Upper lobe of right lung (tissue), 1 donor: ENCODE measurements around the gene USP21. TPM values are rescaled to one million over a fixed set of nuclear protein-coding genes. Genes with fewer than 3 reads are reported as not detected.

ENCODE experiments used
- ATAC-seq: fragments of 200-7000 bp; cut with Tn5 transposase; one replicate; pipeline ENCODE4 v1.9.1; 2020; ENCODE audit warnings: mild to moderate bottlenecking, moderate library complexity
- DNase-seq: peaks from one replicate; pipeline ENCODE4 v3.0.0-alpha.2; 2020
- H3K27ac ChIP-seq: fragments of 200-600 bp; one replicate; pipeline ENCODE4 v1.8.0; 2022
- H3K27me3 ChIP-seq: fragments of 200-600 bp; one replicate; pipeline ENCODE4 v1.8.0; 2022; ENCODE audit warnings: mild to moderate bottlenecking
- H3K36me3 ChIP-seq: fragments of 200-600 bp; one replicate; pipeline ENCODE4 v1.8.0; 2022
- H3K4me1 ChIP-seq: fragments of 200-600 bp; one replicate; pipeline ENCODE4 v1.8.0; 2022
- H3K4me3 ChIP-seq: fragments of 200-600 bp; one replicate; pipeline ENCODE4 v1.8.0; 2022; ENCODE audit warnings: mild to moderate bottlenecking
- H3K9me3 ChIP-seq: fragments of 200-600 bp; one replicate; pipeline ENCODE4 v1.8.0; 2022
- intact Hi-C: fragments of 100-400 bp; cut with DNase I; formaldehyde crosslinking; loops from one replicate; pipeline ENCODE4 v1.11.0; 2022
- total RNA-seq: library from RNA; stranded (reverse); fragmentation: NEBNext Ultra II Directional; extraction: Animal tissue kit (Norgen Biotek cat#: 25700); gene quantifications from one replicate; pipeline ENCODE4 v1.2.1, GENCODE V29; 2021
- TF ChIP-seq, protein P1 (sequence below): fragments of 200-600 bp; IDR thresholded peaks from one replicate; pipeline ENCODE4 v1.8.0; 2022; ENCODE audit warnings: antibody characterized with exemption
- donor health status: DM: no; HTN: yes; CAD: no; lungs with severe emphysema.

Gene USP21
- total RNA-seq, 1 donor from 2014 or later = 27.7 TPM

GRCh38 chr1:161196111-161196510, 36.8 kb downstream of the USP21 start:
- TF ChIP-seq, protein P1, sequence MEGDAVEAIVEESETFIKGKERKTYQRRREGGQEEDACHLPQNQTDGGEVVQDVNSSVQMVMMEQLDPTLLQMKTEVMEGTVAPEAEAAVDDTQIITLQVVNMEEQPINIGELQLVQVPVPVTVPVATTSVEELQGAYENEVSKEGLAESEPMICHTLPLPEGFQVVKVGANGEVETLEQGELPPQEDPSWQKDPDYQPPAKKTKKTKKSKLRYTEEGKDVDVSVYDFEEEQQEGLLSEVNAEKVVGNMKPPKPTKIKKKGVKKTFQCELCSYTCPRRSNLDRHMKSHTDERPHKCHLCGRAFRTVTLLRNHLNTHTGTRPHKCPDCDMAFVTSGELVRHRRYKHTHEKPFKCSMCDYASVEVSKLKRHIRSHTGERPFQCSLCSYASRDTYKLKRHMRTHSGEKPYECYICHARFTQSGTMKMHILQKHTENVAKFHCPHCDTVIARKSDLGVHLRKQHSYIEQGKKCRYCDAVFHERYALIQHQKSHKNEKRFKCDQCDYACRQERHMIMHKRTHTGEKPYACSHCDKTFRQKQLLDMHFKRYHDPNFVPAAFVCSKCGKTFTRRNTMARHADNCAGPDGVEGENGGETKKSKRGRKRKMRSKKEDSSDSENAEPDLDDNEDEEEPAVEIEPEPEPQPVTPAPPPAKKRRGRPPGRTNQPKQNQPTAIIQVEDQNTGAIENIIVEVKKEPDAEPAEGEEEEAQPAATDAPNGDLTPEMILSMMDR = no peak
- ATAC-seq (no peak), DNase-seq (no peak)
- no peaks in the 10 kb centered on the region for H3K36me3 ChIP-seq
- H3K9me3 ChIP-seq = no peaks in the 10 kb centered on the region
- no peaks in the 10 kb centered on the region for H3K27me3 ChIP-seq
- no peak overlapping the region for H3K27ac ChIP-seq
- peaks cover 49% of the 10 kb centered on the region for H3K4me1 ChIP-seq
- intact Hi-C loops = no loop called here
- peak overlapping the region; percentile 37 for H3K4me3 ChIP-seq

DNA sequence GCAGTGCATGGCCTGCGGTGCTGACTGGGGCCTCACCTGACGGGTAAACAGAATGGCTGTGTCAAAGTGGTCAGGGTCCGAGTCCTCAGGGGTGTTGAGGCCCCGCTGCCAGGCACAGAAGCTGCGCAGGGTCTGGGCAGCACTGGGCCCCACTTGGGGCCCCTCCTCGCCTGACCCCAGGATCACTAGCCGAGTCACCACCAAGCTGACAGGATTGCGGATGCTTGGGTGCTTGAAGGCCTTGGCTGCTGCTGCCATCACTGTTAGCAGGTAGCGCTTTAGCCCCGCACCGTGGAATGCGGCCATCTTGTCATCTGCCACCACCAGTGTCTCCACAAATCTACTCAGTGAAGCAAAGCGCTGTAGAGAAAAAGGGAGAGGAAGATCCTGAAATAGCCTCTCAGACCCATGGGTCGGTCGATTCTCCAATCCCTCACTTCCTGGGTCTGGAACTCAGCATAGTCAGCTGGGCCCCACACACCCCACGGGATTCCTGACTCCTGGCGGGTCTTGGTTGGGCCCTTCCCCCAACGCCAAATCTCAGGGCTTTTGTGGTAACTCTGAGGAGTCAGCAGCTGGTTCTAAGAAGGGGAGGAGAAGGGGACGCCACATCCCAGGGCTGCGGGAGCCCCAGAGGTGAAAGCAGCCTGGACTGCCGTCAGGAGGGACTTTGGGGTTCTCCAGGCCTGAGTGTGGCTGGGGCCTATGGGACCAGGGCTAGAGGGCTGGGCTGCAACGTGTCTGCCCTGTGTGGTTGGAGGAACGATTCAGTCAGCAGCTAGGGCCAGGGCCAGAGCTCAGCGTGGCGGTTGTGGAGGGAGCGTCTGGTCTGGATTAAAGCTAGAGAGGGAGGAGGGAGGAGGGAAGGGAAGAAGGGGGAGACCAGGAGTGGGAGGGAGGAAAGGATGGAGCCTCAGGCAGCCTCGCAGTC, 37.5 kb downstream of the USP21 start:
- Histone ChIP-seq H3K27ac (peak overlapping the region; percentile 98), H3K36me3 (no peaks in the 10 kb centered on the region), H3K9me3 (no peaks in the 10 kb centered on the region), H3K27me3 (no peaks in the 10 kb centered on the region), H3K4me1 (peaks cover 55% of the 10 kb centered on the region), H3K4me3 (peak overlapping the region; percentile 37)
- TF ChIP-seq, protein P1 = no peak
- DNase-seq = no peak
- intact Hi-C loops = no loop called here
- ATAC-seq = no peak

DNA sequence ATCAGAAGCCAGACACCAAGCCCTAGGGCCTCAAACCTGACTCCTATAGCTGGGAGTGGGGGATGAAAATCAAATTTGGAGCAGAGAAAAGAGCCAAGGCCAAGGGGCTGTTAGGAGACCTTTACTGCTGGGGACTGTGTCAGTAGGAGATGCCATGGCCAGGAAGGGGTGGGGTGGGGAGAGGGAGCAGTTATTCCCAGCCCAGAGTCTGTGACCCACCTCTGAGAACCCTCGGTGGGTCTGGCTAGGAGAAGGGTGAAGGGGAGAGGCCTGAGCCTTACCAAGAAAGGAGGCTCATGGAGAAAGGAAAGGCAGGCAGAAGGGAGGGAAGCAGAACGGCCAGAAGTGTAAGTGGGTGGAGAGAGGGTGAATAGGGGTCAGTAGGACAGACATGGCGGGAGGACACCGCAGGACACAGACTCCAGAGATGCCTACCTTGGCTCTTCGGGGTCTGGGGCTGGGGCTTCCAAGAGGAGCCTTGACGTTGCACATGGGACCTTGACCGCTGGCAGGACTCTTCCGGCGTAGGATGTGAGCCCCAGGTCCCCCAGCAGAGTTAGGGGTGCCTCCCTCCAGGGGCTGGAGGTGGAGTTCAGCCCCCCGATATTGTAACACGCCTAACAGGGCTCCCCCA, 38.4 kb downstream of the USP21 start:
- DNase-seq (no peak), ATAC-seq (no peak)
- TF ChIP-seq, protein P1 = no peak
- Histone ChIP-seq H3K36me3 (no peaks in the 10 kb centered on the region), H3K9me3 (no peaks in the 10 kb centered on the region), H3K4me1 (peaks cover 56% of the 10 kb centered on the region), H3K27me3 (no peaks in the 10 kb centered on the region), H3K27ac (peak overlapping the region; percentile 98), H3K4me3 (peak overlapping the region; percentile 37)
- intact Hi-C loops = no loop called here

- ATAC-seq = no peak
- H3K9me3 ChIP-seq = no peaks in the 10 kb centered on the region
- intact Hi-C loops = no loop called here
- H3K27me3 ChIP-seq = no peaks in the 10 kb centered on the region
- H3K4me3 ChIP-seq = peak overlapping the region; percentile 37
- no peak for DNase-seq
- H3K27ac ChIP-seq = peak overlapping the region; percentile 98
- TF ChIP-seq, protein P1 = no peak
- H3K36me3 ChIP-seq = peaks cover 2% of the 10 kb centered on the region
- H3K4me1 ChIP-seq = peaks cover 57% of the 10 kb centered on the region
These were observed 39.0 kb downstream of the USP21 start for GRCh38 chr1:161198194-161198896.

DNA sequence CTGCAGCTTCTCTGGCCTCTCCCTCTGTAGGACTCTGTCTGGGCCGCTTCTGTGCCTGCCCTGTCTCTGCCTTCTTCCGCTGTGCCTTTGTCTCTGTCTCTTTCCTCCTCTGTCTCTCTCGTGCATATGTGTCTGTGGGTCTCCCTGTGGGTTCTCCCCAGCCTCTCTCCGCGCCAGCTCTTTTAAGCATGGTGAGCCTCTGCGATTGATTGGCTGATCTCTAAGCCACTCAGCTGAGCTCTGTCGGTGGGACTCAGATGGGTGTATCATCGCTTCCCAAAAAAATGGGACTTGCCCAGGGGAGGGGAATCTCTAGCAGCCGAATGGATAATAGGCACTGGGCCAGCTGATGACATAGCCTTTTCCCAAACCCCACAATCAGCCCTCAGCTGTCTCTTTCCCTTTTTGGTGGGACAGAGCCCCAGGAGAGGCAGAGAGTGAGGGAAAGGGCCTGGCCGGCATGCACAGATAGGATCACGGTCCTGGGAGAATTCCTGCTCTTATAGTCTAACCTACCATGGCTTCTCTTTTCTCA, 39.7 kb downstream of the USP21 start, which contains the start of gene ADAMTS4:
TSS of gene ADAMTS4 (minus strand) at position 158 of the 535 bp plus-strand sequence. CDS start 427 bp downstream, outside the sequence.
- H3K27me3 ChIP-seq = no peaks in the 10 kb centered on the region
- no peak for DNase-seq
- peak within 1 kb of the TSS; percentile 37 for H3K4me3 ChIP-seq
- TF ChIP-seq, protein P1 = no peak
- no peaks in the 10 kb centered on the region for H3K9me3 ChIP-seq
- H3K27ac ChIP-seq = peak within 1 kb of the TSS; percentile 98
- intact Hi-C loops = no loop called here
- H3K36me3 ChIP-seq = peaks cover 9% of the 10 kb centered on the region
- H3K4me1 ChIP-seq = peaks cover 64% of the 10 kb centered on the region
- no peak for ATAC-seq
